BLaER1 treated with 17β-estradiol and CSF1 and Interleukin-3, amounts not matched to agents 10 nM and 100 nM (cell line): ENCODE results near the gene PRKCA.
A peak's percentile ranks its signal among the peaks of the same experiment; 100 is the strongest.
"Not testable (repeated sequence)": the region's sequence is repeated elsewhere in the genome, so short reads cannot be mapped to it uniquely, and the experiment has no call there.

Experiments
- H3K27ac ChIP-seq, 11 experiments: shearing (Covaris generic); formaldehyde crosslinking; 2 replicates each; pipeline ENCODE4 v1.8.1; 2022
- H3K27me3 ChIP-seq, 11 experiments: shearing (Covaris generic); formaldehyde crosslinking; 2 replicates each; pipeline ENCODE4 v1.8.1; 2022
- H3K36me3 ChIP-seq, 11 experiments: shearing (Covaris generic); formaldehyde crosslinking; 2 replicates each; pipeline ENCODE4 v1.8.1; 2022
- H3K4me1 ChIP-seq, 10 experiments: shearing (Covaris generic); formaldehyde crosslinking; 2 replicates each; pipeline ENCODE4 v1.8.1; 2022
- H3K4me2 ChIP-seq, 11 experiments: shearing (Covaris generic); formaldehyde crosslinking; 2 replicates each; pipeline ENCODE4 v1.8.1; 2022
- H3K4me3 ChIP-seq, 10 experiments: shearing (Covaris generic); formaldehyde crosslinking; 2 replicates each; pipeline ENCODE4 v1.8.1; 2022
- H3K9ac ChIP-seq, 11 experiments: shearing (Covaris generic); formaldehyde crosslinking; 2 replicates each; pipeline ENCODE4 v1.8.1; 2022
- H3K9me3 ChIP-seq, 11 experiments: shearing (Covaris generic); formaldehyde crosslinking; replicated peaks in 1 of 11; 2 replicates each; pipeline ENCODE4 v1.8.1; 2022
- H4K20me1 ChIP-seq, 11 experiments: shearing (Covaris generic); formaldehyde crosslinking; 2 replicates each; pipeline ENCODE4 v1.8.1; 2022
- Cebpa-rat ChIP-seq, 11 experiments: shearing (Covaris generic); IDR thresholded peaks; 2 replicates each; pipeline ENCODE4 v1.8.1; 2022

The PRKCA gene

GRCh38 chr17:66469461-66469860, 167.0 kb downstream of the PRKCA start:
- Histone ChIP-seq H3K36me3 (peaks cover 0 to 6% (median 0%) of the 10 kb centered on the region in 11 experiments; a peak in 2 of 22 replicates), H3K4me3 (peak overlapping the region in 4 of 10 experiments; percentile 10 to 33 (median 26); a peak in 2 of 20 replicates), H3K27ac (peak overlapping the region in 9 of 11 experiments; percentile 55 to 81 (median 77); a peak in 17 of 22 replicates), H3K27me3 (no peaks in the 10 kb centered on the region), H3K9ac (peak overlapping the region in 5 of 11 experiments; percentile 36 to 63 (median 60); a peak in 8 of 22 replicates), H3K4me2 (peak overlapping the region; percentile 56 to 92 (median 79)), H3K9me3 (no peaks in the 10 kb centered on the region), H4K20me1 (no peaks in the 10 kb centered on the region), H3K4me1 (peaks cover 42 to 97% (median 70%) of the 10 kb centered on the region in 10 experiments)
- TF ChIP-seq Cebpa-rat (IDR thresholded peaks at IDR 0.05) = no peak

- Histone ChIP-seq H3K9me3 (no peaks in the 10 kb centered on the region), H4K20me1 (no peaks in the 10 kb centered on the region), H3K4me2 (peak overlapping the region; percentile 56 to 92 (median 79)), H3K36me3 (peaks cover 0 to 11% (median 0%) of the 10 kb centered on the region in 11 experiments; a peak in 2 of 22 replicates), H3K27ac (peak overlapping the region in 9 of 11 experiments; percentile 55 to 81 (median 77); a peak in 17 of 22 replicates), H3K9ac (peak overlapping the region in 5 of 11 experiments; percentile 36 to 63 (median 60); a peak in 8 of 22 replicates), H3K4me3 (peak overlapping the region in 2 of 10 experiments; percentile 10 to 19; a peak in 1 of 20 replicates), H3K4me1 (peaks cover 42 to 97% (median 70%) of the 10 kb centered on the region in 10 experiments), H3K27me3 (no peaks in the 10 kb centered on the region)
- no peak for TF ChIP-seq Cebpa-rat (IDR thresholded peaks at IDR 0.05)
These were observed 167.5 kb downstream of the PRKCA start for GRCh38 chr17:66469890-66470289.

- H3K9ac ChIP-seq = no peak overlapping the region
- no peak for TF ChIP-seq Cebpa-rat (IDR thresholded peaks at IDR 0.05)
- H3K4me1 ChIP-seq = peaks cover 42 to 96% (median 54%) of the 10 kb centered on the region in 10 experiments
- no peaks in the 10 kb centered on the region for H3K27me3 ChIP-seq
- no peaks in the 10 kb centered on the region for H3K9me3 ChIP-seq
- H3K36me3 ChIP-seq = peaks cover 0 to 17% (median 0%) of the 10 kb centered on the region in 11 experiments; a peak in 2 of 22 replicates
- no peaks in the 10 kb centered on the region for H4K20me1 ChIP-seq
- H3K27ac ChIP-seq = no peak overlapping the region; a peak in 1 of 22 replicates
- H3K4me3 ChIP-seq = no peak overlapping the region
- peak overlapping the region in 6 of 11 experiments; percentile 76 to 92 (median 85); a peak in 11 of 22 replicates for H3K4me2 ChIP-seq
These were observed 169.7 kb downstream of the PRKCA start for GRCh38 chr17:66472123-66472522.

- no peak for TF ChIP-seq Cebpa-rat (IDR thresholded peaks at IDR 0.05)
- Histone ChIP-seq H4K20me1 (no peaks in the 10 kb centered on the region), H3K4me1 (peaks cover 22 to 86% (median 33%) of the 10 kb centered on the region in 10 experiments), H3K9ac (no peak overlapping the region), H3K36me3 (peaks cover 0 to 22% (median 0%) of the 10 kb centered on the region in 11 experiments; a peak in 2 of 22 replicates), H3K27ac (no peak overlapping the region), H3K4me2 (peak overlapping the region in 2 of 11 experiments; percentile 86 to 92; a peak in 3 of 22 replicates), H3K9me3 (peaks cover 1 to 7% (median 4%) of the 10 kb centered on the region in 11 experiments; a peak in 15 of 22 replicates), H3K4me3 (no peak overlapping the region), H3K27me3 (no peaks in the 10 kb centered on the region)
These were observed 171.8 kb downstream of the PRKCA start for GRCh38 chr17:66474258-66474657.

- TF ChIP-seq Cebpa-rat (IDR thresholded peaks at IDR 0.05) = no peak
- Histone ChIP-seq H3K4me3 (no peak overlapping the region), H4K20me1 (no peaks in the 10 kb centered on the region), H3K36me3 (peaks cover 0 to 27% (median 0%) of the 10 kb centered on the region in 11 experiments; a peak in 2 of 22 replicates), H3K27me3 (no peaks in the 10 kb centered on the region), H3K27ac (no peak overlapping the region), H3K9me3 (peaks cover 6 to 12% (median 8%) of the 10 kb centered on the region in 11 experiments; a peak in 15 of 22 replicates), H3K9ac (no peak overlapping the region), H3K4me2 (peak overlapping the region in 2 of 11 experiments; percentile 86 to 92; a peak in 3 of 22 replicates), H3K4me1 (peaks cover 15 to 83% (median 26%) of the 10 kb centered on the region in 10 experiments)
These were observed 172.5 kb downstream of the PRKCA start for GRCh38 chr17:66474806-66475497.

- Histone ChIP-seq H3K9ac (no peak overlapping the region), H3K4me1 (peaks cover 5 to 84% (median 16%) of the 10 kb centered on the region in 10 experiments), H3K4me3 (no peak overlapping the region), H4K20me1 (no peaks in the 10 kb centered on the region), H3K4me2 (peak overlapping the region in 3 of 11 experiments; percentile 1 to 92 (median 86); a peak in 4 of 22 replicates), H3K27ac (no peak overlapping the region), H3K27me3 (no peaks in the 10 kb centered on the region), H3K9me3 (peaks cover 6 to 12% (median 9%) of the 10 kb centered on the region in 11 experiments; a peak in 16 of 22 replicates), H3K36me3 (peaks cover 0 to 30% (median 0%) of the 10 kb centered on the region in 11 experiments; a peak in 4 of 22 replicates)
- TF ChIP-seq Cebpa-rat (IDR thresholded peaks at IDR 0.05) = no peak
These were observed 173.6 kb downstream of the PRKCA start for GRCh38 chr17:66476014-66476413.

GRCh38 chr17:66477615-66478283, 175.3 kb downstream of the PRKCA start:
- H3K4me3 ChIP-seq = no peak overlapping the region
- H3K36me3 ChIP-seq = peaks cover 0 to 31% (median 0%) of the 10 kb centered on the region in 11 experiments; a peak in 4 of 22 replicates
- no peak overlapping the region for H3K9ac ChIP-seq
- H3K27me3 ChIP-seq = no peaks in the 10 kb centered on the region
- H3K4me2 ChIP-seq = no peak overlapping the region
- H3K9me3 ChIP-seq = peaks cover 6 to 16% (median 9%) of the 10 kb centered on the region in 11 experiments; a peak in 16 of 22 replicates
- no peak overlapping the region for H3K27ac ChIP-seq
- no peak for TF ChIP-seq Cebpa-rat (IDR thresholded peaks at IDR 0.05)
- H3K4me1 ChIP-seq = peaks cover 0 to 74% (median under 1%) of the 10 kb centered on the region in 10 experiments; a peak in 9 of 20 replicates
- no peaks in the 10 kb centered on the region; a peak in 1 of 22 replicates for H4K20me1 ChIP-seq

- H3K9me3 ChIP-seq = peaks cover 6 to 16% (median 9%) of the 10 kb centered on the region in 11 experiments; a peak in 16 of 22 replicates
- H3K27ac ChIP-seq, H3K4me2 ChIP-seq, H3K4me3 ChIP-seq, H3K27me3 ChIP-seq, H3K9ac ChIP-seq, H4K20me1 ChIP-seq: not testable (repeated sequence)
- H3K36me3 ChIP-seq = peaks cover 0 to 26% (median 0%) of the 10 kb centered on the region in 11 experiments; a peak in 4 of 22 replicates
- H3K4me1 ChIP-seq = peaks cover 0 to 69% (median 0%) of the 10 kb centered on the region in 10 experiments; a peak in 7 of 20 replicates
These were observed 176.9 kb downstream of the PRKCA start for GRCh38 chr17:66479230-66479889.
